CD4-positive, alpha-beta T cell treated with Interleukin-4 for 4 hours (primary cell): ENCODE measurements around the gene SP100.
"Not testable (repeated sequence)": the region's sequence is repeated elsewhere in the genome, so short reads cannot be mapped to it uniquely, and the experiment has no call there.

Experiments used
- DNase-seq: peaks from one replicate; pipeline ENCODE4 v3.0.0-alpha.2; 2020

Gene SP100

DNA sequence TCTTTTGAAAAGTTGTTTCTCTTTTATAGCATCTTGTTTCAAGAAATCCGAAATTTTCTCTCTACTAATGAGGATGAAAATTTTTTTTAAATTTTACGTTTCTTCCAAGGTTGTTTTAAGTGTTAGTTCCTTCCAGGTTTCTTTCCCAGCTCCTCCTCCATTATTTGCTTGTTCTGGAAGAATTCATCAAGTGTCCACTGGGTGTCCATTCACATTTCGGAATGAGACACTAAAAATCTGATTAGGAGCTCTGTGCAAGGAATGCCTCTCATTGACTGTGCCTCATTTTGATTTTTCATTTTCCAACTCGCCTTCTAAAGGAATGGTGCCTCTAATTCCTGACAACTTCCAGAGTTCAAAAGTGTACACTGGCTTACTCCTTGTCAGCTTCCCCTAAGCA, 6.1 kb downstream of the SP100 start:
- no peak for DNase-seq

GRCh38 chr2:230423851-230424458, 8.0 kb downstream of the SP100 start:
- DNase-seq = no peak

- DNase-seq = no peak
These were observed 9.4 kb downstream of the SP100 start for GRCh38 chr2:230425377-230425776.

DNA sequence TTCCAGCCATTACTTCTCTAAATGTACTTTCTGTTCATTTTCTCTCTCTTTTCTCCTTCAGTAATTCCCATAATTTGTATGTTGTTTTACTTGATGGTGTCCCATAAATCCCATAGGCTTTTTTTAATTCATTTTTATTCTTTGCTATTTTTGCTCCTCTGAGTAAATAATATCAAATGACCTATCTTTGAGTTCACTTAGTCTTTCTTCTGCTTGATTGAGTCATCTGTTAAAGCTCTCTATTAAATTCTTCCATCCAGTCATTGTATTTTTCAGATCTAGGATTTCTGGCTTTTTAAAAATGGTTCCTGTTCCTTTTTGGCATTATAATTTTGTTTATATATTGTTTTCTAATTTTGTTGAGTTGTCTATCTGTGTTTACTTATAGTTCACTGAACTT, 13.5 kb downstream of the SP100 start:
- no peak for DNase-seq

GRCh38 chr2:230430957-230431910, 15.2 kb downstream of the SP100 start:
- no peak for DNase-seq

DNA sequence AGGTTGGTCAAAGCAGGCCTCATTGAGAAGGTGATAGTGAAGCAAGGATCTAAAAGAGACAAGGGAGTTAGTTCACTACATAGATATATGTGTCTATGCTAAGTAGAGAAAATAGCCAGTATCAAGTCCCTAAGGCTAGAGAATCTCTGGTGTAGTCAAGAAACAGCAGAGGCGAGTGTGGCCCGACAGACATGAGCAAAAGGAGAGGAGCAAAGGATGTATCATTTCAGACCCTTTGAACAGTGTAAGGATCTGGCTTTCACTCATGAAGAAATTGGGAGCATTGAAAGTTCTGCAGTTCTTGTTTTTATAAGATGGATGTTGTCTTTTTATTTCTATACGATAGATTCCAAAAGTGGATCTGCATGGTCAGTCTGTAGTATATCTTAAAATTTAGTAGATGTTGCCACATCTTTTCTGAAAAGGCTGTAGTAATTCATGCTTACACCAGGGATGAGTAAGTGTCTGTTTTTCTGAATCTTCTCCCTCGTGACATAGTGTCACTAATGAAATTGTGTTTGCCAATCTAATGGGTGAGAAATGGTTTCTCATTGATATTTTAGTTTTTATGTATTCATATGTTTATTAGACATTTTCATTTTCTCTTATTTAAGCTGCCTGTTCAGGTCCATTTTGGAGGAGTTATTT, 18.8 kb downstream of the SP100 start:
- no peak for DNase-seq

DNA sequence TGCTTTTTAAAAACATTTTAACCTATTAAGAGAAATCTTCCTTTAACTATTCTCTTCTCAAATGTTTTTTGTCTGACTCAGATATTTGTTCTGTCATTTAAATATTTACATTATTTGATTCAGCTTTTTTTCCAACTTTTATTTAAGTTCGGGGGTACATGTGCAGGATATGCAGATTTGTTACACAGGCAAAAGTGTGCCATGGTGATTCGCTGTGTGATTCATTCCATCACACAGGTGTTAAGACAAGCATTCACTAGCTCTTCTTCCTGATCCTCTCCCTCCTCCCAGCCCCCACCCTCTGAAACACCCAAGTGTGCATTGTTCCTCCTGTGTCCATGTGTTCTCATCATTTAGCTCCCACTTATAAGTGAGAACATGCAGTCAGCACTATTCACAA, 19.4 kb downstream of the SP100 start:
- DNase-seq = no peak

GRCh38 chr2:230439121-230439520, 23.1 kb downstream of the SP100 start:
- DNase-seq = not testable (repeated sequence)

DNA sequence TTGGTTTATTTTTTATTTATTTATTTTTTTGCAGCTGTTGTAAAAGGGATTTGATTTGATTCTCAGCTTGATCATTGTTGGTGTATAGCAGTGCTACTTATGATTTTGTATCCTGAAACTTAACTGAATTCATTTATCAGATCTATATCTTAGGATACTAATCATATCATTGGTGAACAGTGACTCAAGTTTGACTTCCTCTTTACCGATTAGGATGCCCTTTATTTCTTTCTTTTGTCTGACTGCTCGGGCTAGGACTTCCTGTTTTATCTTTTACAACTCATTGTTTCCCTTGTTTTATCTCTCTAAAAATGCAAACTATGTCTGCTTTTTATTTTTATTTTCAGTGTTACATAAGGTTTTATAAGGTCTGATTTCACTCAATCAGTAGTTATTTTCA, 23.6 kb downstream of the SP100 start:
- DNase-seq = peak; percentile 63

- DNase-seq = peak; percentile 68
These were observed 25.4 kb downstream of the SP100 start for GRCh38 chr2:230441227-230441897.

DNA sequence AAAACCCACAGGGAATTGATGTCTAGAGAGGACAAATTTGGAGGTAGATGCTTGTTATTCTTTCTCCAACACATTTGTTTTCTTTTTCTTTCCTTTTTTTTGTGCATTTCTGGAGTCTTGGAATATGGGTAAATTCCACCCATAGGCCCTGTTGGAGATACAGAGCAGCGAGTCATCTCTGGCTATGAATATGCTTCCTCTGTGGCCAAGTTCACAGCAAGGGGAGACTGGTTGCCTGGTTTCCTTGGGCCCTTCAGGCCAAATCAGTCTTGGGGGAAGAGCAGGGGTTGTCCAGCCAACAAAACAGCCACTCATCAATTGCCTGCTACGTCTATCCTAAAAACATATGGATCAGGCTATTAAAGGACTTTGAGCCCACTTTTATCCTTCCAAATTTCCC, 27.5 kb downstream of the SP100 start:
- DNase-seq = no peak

- DNase-seq = no peak
These were observed 28.8 kb downstream of the SP100 start for GRCh38 chr2:230444832-230445231.

GRCh38 chr2:230447036-230447435, 31.0 kb downstream of the SP100 start:
- no peak for DNase-seq

GRCh38 chr2:230447455-230448451, 31.8 kb downstream of the SP100 start:
- peak; percentile 58 for DNase-seq

DNA sequence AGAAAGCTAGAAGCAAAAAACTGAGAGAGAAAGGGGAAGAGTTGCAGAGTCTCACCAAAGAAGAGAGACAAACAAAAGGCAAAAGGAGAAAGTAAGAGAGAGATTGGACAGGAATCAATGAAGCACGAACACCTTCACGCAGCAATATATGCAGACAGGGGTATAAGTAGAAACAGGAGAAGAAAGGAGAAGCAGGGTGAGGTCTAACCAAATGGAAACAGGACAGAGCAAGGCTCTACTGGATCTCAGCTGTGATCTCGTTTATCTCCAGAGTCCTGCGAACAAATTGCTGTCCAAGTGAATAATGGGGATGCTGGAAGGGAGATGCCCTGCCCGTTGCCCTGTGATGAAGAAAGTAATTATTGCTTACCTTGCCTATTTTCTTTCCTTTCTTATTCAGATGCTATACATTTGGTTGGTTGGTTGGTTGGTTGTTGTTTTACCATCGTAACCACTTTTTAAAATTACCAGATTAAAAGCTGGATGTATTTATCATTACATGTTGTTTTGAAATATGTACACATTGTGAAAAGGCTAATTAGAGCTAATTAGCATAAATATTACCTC, 34.0 kb downstream of the SP100 start:
- no peak for DNase-seq

GRCh38 chr2:230453006-230453405, 37.0 kb downstream of the SP100 start:
- no peak for DNase-seq

DNA sequence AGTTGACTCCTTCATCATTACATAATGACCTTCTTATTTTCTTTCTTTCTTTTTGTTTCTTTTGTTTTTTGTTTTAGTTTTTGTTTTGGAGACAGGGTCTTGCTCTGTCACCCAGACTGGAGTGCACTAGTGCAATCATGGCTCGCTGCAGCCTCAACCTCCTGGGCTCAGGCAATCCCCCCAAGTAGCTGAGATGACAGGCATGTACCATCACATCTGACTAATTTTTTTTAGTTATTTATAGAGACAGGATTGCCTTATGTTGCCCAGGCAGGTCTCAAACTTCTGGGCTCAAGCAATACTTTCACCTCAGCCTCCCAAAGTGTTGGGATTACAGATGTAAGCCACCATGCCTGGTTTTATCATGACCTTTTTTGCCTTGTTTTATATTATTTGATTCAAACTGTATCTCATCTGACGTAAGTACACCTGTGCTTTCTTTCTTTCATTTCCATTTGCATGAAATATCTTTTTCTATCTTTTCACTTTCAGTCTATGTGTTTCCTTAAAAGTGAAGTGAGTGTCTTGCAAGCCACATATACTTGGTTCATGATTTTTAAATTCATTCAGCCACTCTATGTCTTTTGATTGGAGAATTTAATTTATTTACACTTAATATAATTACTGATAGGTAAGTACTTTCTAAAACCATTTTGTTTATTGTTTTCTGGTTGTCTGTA, 39.1 kb downstream of the SP100 start:
- DNase-seq = no peak

- peak; percentile 33 for DNase-seq
These were observed 41.2 kb downstream of the SP100 start for GRCh38 chr2:230457073-230457768.

GRCh38 chr2:230457793-230458192, 41.8 kb downstream of the SP100 start:
- no peak for DNase-seq

DNA sequence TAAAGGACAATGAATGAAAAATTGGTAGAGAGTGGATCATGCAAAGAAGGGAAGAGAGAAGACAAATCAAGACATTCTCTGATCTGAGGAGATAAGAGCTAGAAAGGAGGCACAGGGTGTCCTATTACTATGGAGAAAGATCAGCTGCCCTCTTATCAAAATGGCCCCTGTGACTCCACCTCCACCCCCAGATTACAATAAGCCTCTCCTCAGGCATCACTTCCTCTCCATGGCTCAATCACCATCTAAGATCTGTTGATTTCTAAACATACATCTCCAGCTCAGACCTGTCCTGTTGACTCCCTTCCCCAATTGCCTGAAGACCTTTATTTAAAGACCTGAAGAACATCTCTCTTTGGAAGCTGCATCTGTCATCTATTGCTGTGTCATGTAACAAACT, 43.2 kb downstream of the SP100 start:
- DNase-seq = no peak
